Tibial nerve (tissue), 4 donors: ENCODE results near the gene PPME1. TPM values are rescaled to one million over a fixed set of nuclear protein-coding genes. Genes with fewer than 3 reads are reported as not detected.

Experiments
- DNase-seq, 2 donors: peaks; one replicate each; pipeline ENCODE4 v3.0.0-alpha.2; 2019; ENCODE audit warnings: low spot score in 2 of 2
- H3K27ac ChIP-seq, 4 donors: fragments of 200-600 bp; sonication (generic) in 3 of 4; one replicate each; pipeline ENCODE4 v1.5.1; 2017 to 2019; ENCODE audit warnings: mild to moderate bottlenecking in 1 of 4
- H3K27me3 ChIP-seq, 2 donors: fragments of 200-600 bp; sonication (generic) in 1 of 2; one replicate each; pipeline versions ENCODE4 v1.5.1 to v1.6.0; 2017 to 2019
- H3K36me3 ChIP-seq, 3 donors: fragments of 200-600 bp; sonication (generic); one replicate each; pipeline ENCODE4 v1.5.1; 2018 to 2019
- H3K4me1 ChIP-seq, 4 donors: fragments of 200-600 bp; sonication (generic) in 3 of 4; one replicate each; pipeline ENCODE4 v1.5.1; 2017 to 2019
- H3K4me3 ChIP-seq, 4 donors: fragments of 200-600 bp; sonication (generic) in 3 of 4; one replicate each; pipeline ENCODE4 v1.5.1; 2017 to 2019; ENCODE audit warnings: mild to moderate bottlenecking in 1 of 4, moderate library complexity in 1 of 4
- H3K9me3 ChIP-seq, 4 donors: fragments of 200-600 bp; sonication (generic) in 3 of 4; one replicate each; pipeline ENCODE4 v1.5.1; 2017 to 2019
- EP300 ChIP-seq, 2 donors: sonication (generic); formaldehyde crosslinking; IDR thresholded peaks; one replicate each; pipeline ENCODE4 v1.6.1; 2017; ENCODE audit warnings: antibody characterized with exemption in 2 of 2, mild to moderate bottlenecking in 1 of 2
- POLR2A ChIP-seq, 2 donors: fragments of 450-650 bp; IDR thresholded peaks; one replicate each; pipeline ENCODE4 v1.6.1; 2017; ENCODE audit warnings: antibody characterized with exemption in 2 of 2, mild to moderate bottlenecking in 2 of 2, moderate library complexity in 2 of 2
- WGBS, 2 donors: methylation state at CpG; one replicate each; pipeline ENCODE4 v1.1.5; 2018; 5-methylcytosine and 5-hydroxymethylcytosine counted together
- total RNA-seq, 4 donors: library from RNA; depleted of rRNA; stranded (reverse); fragments of >200 nt; gene quantifications; one replicate each; pipeline ENCODE4 v1.1.0, GENCODE V29; 2016
- TF ChIP-seq, protein P1 (sequence below), 5 experiments: fragments of 200-600 bp in 3 of 5; fragments of 450-650 bp in 2 of 5; sonication (generic) in 3 of 5; IDR thresholded peaks; one replicate each; pipeline ENCODE4 v1.5.1; 2016 to 2019; ENCODE audit warnings: antibody characterized with exemption in 5 of 5, mild to moderate bottlenecking in 3 of 5, moderate library complexity in 2 of 5

Gene PPME1
- total RNA-seq, 4 donors from 2014 or later: 17.8 to 35.6 (median 26.5) TPM

GRCh38 chr11:74265256-74265655 is 94.2 kb downstream of the PPME1 start:
- TF ChIP-seq POLR2A (IDR thresholded peaks at IDR 0.05) (no peak), EP300 (IDR thresholded peaks at IDR 0.05) (no peak)
- TF ChIP-seq, protein P1, sequence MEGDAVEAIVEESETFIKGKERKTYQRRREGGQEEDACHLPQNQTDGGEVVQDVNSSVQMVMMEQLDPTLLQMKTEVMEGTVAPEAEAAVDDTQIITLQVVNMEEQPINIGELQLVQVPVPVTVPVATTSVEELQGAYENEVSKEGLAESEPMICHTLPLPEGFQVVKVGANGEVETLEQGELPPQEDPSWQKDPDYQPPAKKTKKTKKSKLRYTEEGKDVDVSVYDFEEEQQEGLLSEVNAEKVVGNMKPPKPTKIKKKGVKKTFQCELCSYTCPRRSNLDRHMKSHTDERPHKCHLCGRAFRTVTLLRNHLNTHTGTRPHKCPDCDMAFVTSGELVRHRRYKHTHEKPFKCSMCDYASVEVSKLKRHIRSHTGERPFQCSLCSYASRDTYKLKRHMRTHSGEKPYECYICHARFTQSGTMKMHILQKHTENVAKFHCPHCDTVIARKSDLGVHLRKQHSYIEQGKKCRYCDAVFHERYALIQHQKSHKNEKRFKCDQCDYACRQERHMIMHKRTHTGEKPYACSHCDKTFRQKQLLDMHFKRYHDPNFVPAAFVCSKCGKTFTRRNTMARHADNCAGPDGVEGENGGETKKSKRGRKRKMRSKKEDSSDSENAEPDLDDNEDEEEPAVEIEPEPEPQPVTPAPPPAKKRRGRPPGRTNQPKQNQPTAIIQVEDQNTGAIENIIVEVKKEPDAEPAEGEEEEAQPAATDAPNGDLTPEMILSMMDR (IDR thresholded peaks at IDR 0.05): no peak
- no peak overlapping the region for H3K27ac ChIP-seq

DNA sequence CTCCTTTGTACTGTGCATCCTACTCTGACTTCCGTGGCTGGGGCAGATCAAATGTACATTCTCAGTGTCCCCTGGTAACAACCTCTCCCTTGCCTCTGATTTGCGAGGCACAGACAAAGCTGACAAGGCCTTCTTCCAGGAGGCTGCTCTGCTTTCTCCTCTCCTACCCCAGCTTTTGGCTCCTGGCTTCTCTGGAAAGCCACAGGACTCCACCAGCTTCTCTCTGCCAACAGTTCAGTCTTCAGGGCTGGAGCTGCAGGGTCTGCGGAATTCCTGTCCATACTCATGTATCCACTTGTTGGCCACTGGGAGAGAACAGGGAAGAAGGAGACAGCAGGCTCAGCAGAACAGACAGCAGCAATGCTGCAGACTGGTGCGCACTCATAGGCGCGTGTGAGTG is 95.9 kb downstream of the PPME1 start:
- Histone ChIP-seq H3K27ac (no peak overlapping the region), H3K36me3 (no peaks in the 10 kb centered on the region), H3K27me3 (no peaks in the 10 kb centered on the region), H3K4me3 (no peak overlapping the region), H3K9me3 (no peaks in the 10 kb centered on the region), H3K4me1 (no peaks in the 10 kb centered on the region)
- WGBS, 2 donors: 82 to 86% methylated on average over 6 of the region's 6 CpGs
- TF ChIP-seq, protein P1 (IDR thresholded peaks at IDR 0.05): no peak
- TF ChIP-seq POLR2A (IDR thresholded peaks at IDR 0.05): no peak
- no peak for TF ChIP-seq EP300 (IDR thresholded peaks at IDR 0.05)
- no peak for DNase-seq

More at GRCh38 chr11:74265256-74265655, 94.2 kb downstream of the PPME1 start:
- Histone ChIP-seq H3K9me3 (no peaks in the 10 kb centered on the region), H3K27me3 (no peaks in the 10 kb centered on the region), H3K4me1 (no peaks in the 10 kb centered on the region), H3K4me3 (no peak overlapping the region), H3K36me3 (no peaks in the 10 kb centered on the region)
- 88 to 100% methylated on average over 1 of the region's 1 CpG for WGBS, 2 donors
- no peak for DNase-seq

GRCh38 chr11:74268456-74268855 is 97.4 kb downstream of the PPME1 start:
- WGBS, 2 donors: 79% methylated on average over 4 of the region's 4 CpGs
- Histone ChIP-seq H3K4me3 (no peak overlapping the region), H3K27me3 (no peaks in the 10 kb centered on the region), H3K9me3 (no peaks in the 10 kb centered on the region), H3K4me1 (no peaks in the 10 kb centered on the region), H3K36me3 (no peaks in the 10 kb centered on the region), H3K27ac (no peak overlapping the region)
- TF ChIP-seq, protein P1 (IDR thresholded peaks at IDR 0.05): no peak
- DNase-seq: no peak

DNA sequence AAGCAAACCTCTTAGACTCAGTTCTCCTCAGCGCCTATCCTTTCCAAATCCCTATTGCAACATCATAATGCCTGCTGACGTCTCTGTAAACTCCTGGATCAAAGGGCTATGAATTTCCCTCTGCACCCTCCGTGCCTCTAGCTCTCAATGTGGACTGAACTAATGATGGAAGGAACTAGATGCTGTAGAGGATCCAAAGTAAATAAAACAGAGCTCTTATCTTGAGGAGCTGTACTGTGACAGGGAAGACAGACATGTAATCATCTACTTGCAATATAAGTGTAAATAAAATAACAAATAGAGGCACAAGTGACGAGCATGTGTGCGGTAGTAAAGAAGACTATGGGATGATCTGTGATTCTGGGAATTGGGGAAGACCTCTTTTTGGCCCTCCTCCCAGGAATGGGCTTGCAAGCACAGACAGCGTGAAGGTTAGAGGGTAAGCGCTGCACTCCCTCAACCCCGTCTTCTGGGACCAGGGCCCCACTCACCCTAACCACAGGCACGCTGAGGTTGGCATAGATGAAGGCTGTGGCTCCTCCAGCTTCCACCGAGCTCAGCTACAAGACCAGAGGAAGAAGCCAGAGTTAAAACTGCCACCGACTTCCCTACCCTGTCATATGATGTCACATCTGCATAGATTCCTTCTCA is 98.2 kb downstream of the PPME1 start:
- H3K9me3 ChIP-seq: no peaks in the 10 kb centered on the region

GRCh38 chr11:74272276-74272675 is 101.2 kb downstream of the PPME1 start:
- Histone ChIP-seq H3K27ac (no peak overlapping the region), H3K9me3 (no peaks in the 10 kb centered on the region), H3K36me3 (no peaks in the 10 kb centered on the region), H3K27me3 (no peaks in the 10 kb centered on the region), H3K4me3 (no peak overlapping the region), H3K4me1 (no peaks in the 10 kb centered on the region)
- TF ChIP-seq POLR2A (IDR thresholded peaks at IDR 0.05): no peak
- TF ChIP-seq, protein P1 (IDR thresholded peaks at IDR 0.05): no peak
- TF ChIP-seq EP300 (IDR thresholded peaks at IDR 0.05): no peak
- WGBS, 2 donors: 74 to 100% methylated on average over 2 to 4 of the region's 4 CpGs
- DNase-seq: no peak

More for the DNA sequence above, 98.2 kb downstream of the PPME1 start:
- Histone ChIP-seq H3K27me3 (no peaks in the 10 kb centered on the region), H3K4me3 (no peak overlapping the region), H3K4me1 (no peaks in the 10 kb centered on the region), H3K27ac (no peak overlapping the region), H3K36me3 (no peaks in the 10 kb centered on the region)
- DNase-seq: no peak
- TF ChIP-seq EP300 (IDR thresholded peaks at IDR 0.05): no peak
- TF ChIP-seq POLR2A (IDR thresholded peaks at IDR 0.05): no peak
- TF ChIP-seq, protein P1 (IDR thresholded peaks at IDR 0.05): no peak
- WGBS, 2 donors: 61 to 64% methylated on average over 11 of the region's 11 CpGs
